Heart left ventricle (tissue), 13 donors: ENCODE results near the gene CACNA2D3.

Source experiments
- CTCF ChIP-seq, 12 donors: fragments of 200-600 bp; sonication (generic) in 4 of 12; IDR thresholded peaks; one replicate each; pipeline versions ENCODE4 v1.5.0 to v1.8.0; 2018 to 2022; ENCODE audit warnings: antibody characterized with exemption in 12 of 12, mild to moderate bottlenecking in 5 of 12
- POLR2A ChIP-seq, 2 donors: fragments of 450-650 bp; IDR thresholded peaks; one replicate each; pipeline ENCODE4 v1.6.1; 2017; ENCODE audit warnings: antibody characterized with exemption in 2 of 2, mild to moderate bottlenecking in 2 of 2, moderate library complexity in 2 of 2
- donor health status: ischemic (EF 13 %, LVEDD 7.1; RV severe dilation, severe dysfunction).
- donor health status: DM: no; HTN: yes; CAD: no.
- donor health status: DM: no; HTN: no; CAD: no.
- donor health status: ischemic (EF 25% LVEDD 6.9; RV normal size, moderate dysfunction).
- donor health status: ischemic (EF 25% LVEDD 5.7; RV mildly dilated, moderate dysfunction).
- donor health status: ischemic (EF 35%, LVEDD 5.7; RV mildly dilated, moderate dysfunction).
- donor health status: nonischemic (EF 11% LVEDD 7.7; RV severe dilation, severe dysfunction).
- donor health status: DM: yes; HTN: yes; CAD: no.
- donor health status: PGD.
- donor health status: ischemic (EF 29% LVEDD 5.4; RV normal size, mild dysfunction).
- donor health status: nonischemic (EF 23%, LVEDD 6.1; RV moderate dilation, normal function).

GRCh38 chr3:54390582-54390981 lies 268.2 kb downstream of the CACNA2D3 start:
- TF ChIP-seq CTCF (IDR thresholded peaks at IDR 0.05) (no peak), POLR2A (IDR thresholded peaks at IDR 0.05) (no peak)
